Measurements from ENCODE around the gene ABCG1.
A peak's percentile ranks its signal among the peaks of the same experiment; 100 is the strongest.

Gene ABCG1

GRCh38 chr21:42337830-42338728, 119.1 kb downstream of the ABCG1 start:
- CTCF ChIA-PET: interaction anchor here (0.7 kb wide), 1 partner anchor 134 kb away, joined by 3 read pairs; no protein-coding TSS in a partner anchor
- TF ChIP-seq CTCF (conservative IDR thresholded peaks at IDR 0.05; ENCODE audit: low read depth): peak; percentile 31; the same call in 1 of the 2 replicates
- POLR2A ChIA-PET (ENCODE audit: low non-redundant PET): no interaction called here
- peak; percentile 10 for DNase-seq (ENCODE audit: low spot score)
- no peak overlapping the region for H3K27ac ChIP-seq

GRCh38 chr21:42338729-42339715, 120.1 kb downstream of the ABCG1 start:
- TF ChIP-seq CTCF (conservative IDR thresholded peaks at IDR 0.05; ENCODE audit: low read depth): no peak
- POLR2A ChIA-PET (ENCODE audit: low non-redundant PET): no interaction called here
- no peak overlapping the region for H3K27ac ChIP-seq
- DNase-seq (ENCODE audit: low spot score): no peak
- CTCF ChIA-PET: interaction anchor here (0.6 to 0.7 kb wide), 2 partner anchors 133 to 196 kb away, joined by 3 read pairs; no protein-coding TSS in a partner anchor

GRCh38 chr21:42340187-42341050, 121.5 kb downstream of the ABCG1 start:
- TF ChIP-seq CTCF (conservative IDR thresholded peaks at IDR 0.05; ENCODE audit: low read depth): no peak
- ChIA-PET POLR2A (ENCODE audit: low non-redundant PET) (no interaction called here), CTCF (no interaction called here)
- DNase-seq (ENCODE audit: low spot score): no peak
- H3K27ac ChIP-seq: no peak overlapping the region

GRCh38 chr21:42341776-42342542, 123.0 kb downstream of the ABCG1 start:
- ChIA-PET POLR2A (ENCODE audit: low non-redundant PET) (no interaction called here), CTCF (no interaction called here)
- TF ChIP-seq CTCF (conservative IDR thresholded peaks at IDR 0.05; ENCODE audit: low read depth): no peak
- DNase-seq (ENCODE audit: low spot score): no peak
- no peak overlapping the region for H3K27ac ChIP-seq

GRCh38 chr21:42343101-42343500, 124.2 kb downstream of the ABCG1 start:
- DNase-seq (ENCODE audit: low spot score): no peak
- no peak for TF ChIP-seq CTCF (conservative IDR thresholded peaks at IDR 0.05; ENCODE audit: low read depth)
- ChIA-PET POLR2A (ENCODE audit: low non-redundant PET) (no interaction called here), CTCF (interaction anchor here (0.7 kb wide), 1 partner anchor 405 kb away, joined by 3 read pairs; no protein-coding TSS in a partner anchor)
- H3K27ac ChIP-seq: no peak overlapping the region

Data from RWPE1 (cell line).